ENCODE measurements around the gene AURKB. TPM values are rescaled to one million over a fixed set of nuclear protein-coding genes. Genes with fewer than 3 reads are reported as not detected.

AURKB gene
- total and polyA plus RNA-seq, 10 of the 15 experiments (the other 5 are each of a cell fraction or from before 2014, with no cell fraction given) = 52.7 to 209 (median 128) TPM

DNA sequence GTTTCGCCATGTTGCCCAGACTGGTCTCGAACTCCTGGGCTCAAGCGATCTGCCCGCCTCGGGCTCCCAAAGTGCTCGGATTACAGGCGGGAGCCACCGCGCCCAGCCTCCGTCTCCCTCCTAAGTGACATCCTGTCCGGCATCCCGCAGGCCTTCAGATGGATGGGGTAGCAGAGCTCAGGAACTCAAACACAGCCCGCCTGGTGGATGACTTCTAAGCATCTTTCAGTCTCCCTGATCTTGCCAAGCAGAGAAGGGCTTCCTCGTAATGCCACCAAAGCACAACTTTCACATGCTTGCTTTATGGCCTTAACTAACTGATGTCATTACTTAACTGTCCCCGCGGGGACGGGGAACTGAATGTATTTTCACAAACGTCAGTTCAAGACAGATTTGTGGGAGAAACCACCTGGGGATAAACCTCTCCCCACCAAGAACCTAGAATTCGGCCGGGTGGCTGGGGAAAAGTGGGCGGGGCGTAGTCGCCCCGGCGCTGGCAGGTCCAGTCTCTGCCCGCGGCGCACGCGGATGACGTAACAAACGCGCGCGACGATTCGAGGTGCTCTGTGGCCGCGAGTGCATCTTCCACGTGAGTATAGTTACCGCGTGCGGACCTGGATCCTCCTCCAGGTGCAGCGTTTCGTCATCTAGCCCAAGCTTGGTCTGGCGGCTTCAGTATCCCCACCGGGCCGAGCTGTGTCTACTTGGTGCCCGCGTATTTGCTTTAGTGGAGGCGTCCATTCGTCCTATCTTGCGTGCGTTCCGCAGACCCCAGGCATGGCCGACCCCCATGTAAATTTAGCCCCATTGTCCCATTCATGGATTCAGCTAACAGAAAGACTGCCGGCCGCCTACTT lies 38.6 kb upstream of the AURKB start, which contains the start of gene PFAS (continued):
- TF ChIP-seq SKIL (IDR thresholded peaks at IDR 0.05; ENCODE audit: low read depth, poor library complexity, severe bottlenecking) (peak; percentile 26), POLR2A (IDR thresholded peaks at IDR 0.05; ENCODE audit: low read depth, low read length) (peak; percentile 92), SREBF1 (IDR thresholded peaks at IDR 0.05; ENCODE audit: low read length) (no peak), CHD2 (IDR thresholded peaks at IDR 0.05; ENCODE audit: borderline replicate concordance, low read depth, low read length) (peak; percentile 65; the same call in 1 of the 2 replicates), TCF12 (IDR thresholded peaks at IDR 0.05; ENCODE audit: low read depth, low read length) (peak; percentile 72; the same call in 1 of the 2 replicates), SIX5 (IDR thresholded peaks at IDR 0.05; ENCODE audit: low read depth, low read length, severe bottlenecking) (no peak), MTA3 (IDR thresholded peaks at IDR 0.05; ENCODE audit: borderline replicate concordance, low read length) (no peak), ESRRA (IDR thresholded peaks at IDR 0.05; ENCODE audit: low read length) (0 out of 2 replicates have a peak, but pooled peaks have one; percentile 30), SMAD1 (IDR thresholded peaks at IDR 0.05; ENCODE audit: low read depth, partially characterized antibody) (peak; percentile 15), MEF2B (IDR thresholded peaks at IDR 0.05; ENCODE audit: partially characterized antibody, poor library complexity, severe bottlenecking) (peak; percentile 49), NR2C1 (IDR thresholded peaks at IDR 0.05) (peak; percentile 43), TBL1XR1 (IDR thresholded peaks at IDR 0.05; ENCODE audit: low read depth, low read length) (peak; percentile 43; the same call in 1 of the 2 replicates), EZH2 (IDR thresholded peaks at IDR 0.05; ENCODE audit: borderline replicate concordance, control insufficient read depth, low read depth, low read length) (no peak), RBBP5 (conservative IDR thresholded peaks at IDR 0.05) (no peak), ZNF217 (IDR thresholded peaks at IDR 0.05) (0 out of 2 replicates have a peak, but pooled peaks have one; percentile 30), BACH1 (IDR thresholded peaks at IDR 0.05; ENCODE audit: borderline replicate concordance) (peak; percentile 73; the same call in 1 of the 2 replicates), CHD4 (IDR thresholded peaks at IDR 0.05) (no peak)
- TF ChIP-seq, protein P1, sequence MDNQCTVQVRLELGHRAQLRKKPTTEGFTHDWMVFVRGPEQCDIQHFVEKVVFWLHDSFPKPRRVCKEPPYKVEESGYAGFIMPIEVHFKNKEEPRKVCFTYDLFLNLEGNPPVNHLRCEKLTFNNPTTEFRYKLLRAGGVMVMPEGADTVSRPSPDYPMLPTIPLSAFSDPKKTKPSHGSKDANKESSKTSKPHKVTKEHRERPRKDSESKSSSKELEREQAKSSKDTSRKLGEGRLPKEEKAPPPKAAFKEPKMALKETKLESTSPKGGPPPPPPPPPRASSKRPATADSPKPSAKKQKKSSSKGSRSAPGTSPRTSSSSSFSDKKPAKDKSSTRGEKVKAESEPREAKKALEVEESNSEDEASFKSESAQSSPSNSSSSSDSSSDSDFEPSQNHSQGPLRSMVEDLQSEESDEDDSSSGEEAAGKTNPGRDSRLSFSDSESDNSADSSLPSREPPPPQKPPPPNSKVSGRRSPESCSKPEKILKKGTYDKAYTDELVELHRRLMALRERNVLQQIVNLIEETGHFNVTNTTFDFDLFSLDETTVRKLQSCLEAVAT (IDR thresholded peaks at IDR 0.05) = no peak
- TF ChIP-seq, protein P2, sequence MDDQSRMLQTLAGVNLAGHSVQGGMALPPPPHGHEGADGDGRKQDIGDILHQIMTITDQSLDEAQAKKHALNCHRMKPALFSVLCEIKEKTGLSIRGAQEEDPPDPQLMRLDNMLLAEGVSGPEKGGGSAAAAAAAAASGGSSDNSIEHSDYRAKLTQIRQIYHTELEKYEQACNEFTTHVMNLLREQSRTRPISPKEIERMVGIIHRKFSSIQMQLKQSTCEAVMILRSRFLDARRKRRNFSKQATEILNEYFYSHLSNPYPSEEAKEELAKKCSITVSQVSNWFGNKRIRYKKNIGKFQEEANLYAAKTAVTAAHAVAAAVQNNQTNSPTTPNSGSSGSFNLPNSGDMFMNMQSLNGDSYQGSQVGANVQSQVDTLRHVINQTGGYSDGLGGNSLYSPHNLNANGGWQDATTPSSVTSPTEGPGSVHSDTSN (IDR thresholded peaks at IDR 0.05; ENCODE audit: insufficient replicate concordance, low read depth, low read length) = peak; percentile 2
- TF ChIP-seq, protein P3, sequence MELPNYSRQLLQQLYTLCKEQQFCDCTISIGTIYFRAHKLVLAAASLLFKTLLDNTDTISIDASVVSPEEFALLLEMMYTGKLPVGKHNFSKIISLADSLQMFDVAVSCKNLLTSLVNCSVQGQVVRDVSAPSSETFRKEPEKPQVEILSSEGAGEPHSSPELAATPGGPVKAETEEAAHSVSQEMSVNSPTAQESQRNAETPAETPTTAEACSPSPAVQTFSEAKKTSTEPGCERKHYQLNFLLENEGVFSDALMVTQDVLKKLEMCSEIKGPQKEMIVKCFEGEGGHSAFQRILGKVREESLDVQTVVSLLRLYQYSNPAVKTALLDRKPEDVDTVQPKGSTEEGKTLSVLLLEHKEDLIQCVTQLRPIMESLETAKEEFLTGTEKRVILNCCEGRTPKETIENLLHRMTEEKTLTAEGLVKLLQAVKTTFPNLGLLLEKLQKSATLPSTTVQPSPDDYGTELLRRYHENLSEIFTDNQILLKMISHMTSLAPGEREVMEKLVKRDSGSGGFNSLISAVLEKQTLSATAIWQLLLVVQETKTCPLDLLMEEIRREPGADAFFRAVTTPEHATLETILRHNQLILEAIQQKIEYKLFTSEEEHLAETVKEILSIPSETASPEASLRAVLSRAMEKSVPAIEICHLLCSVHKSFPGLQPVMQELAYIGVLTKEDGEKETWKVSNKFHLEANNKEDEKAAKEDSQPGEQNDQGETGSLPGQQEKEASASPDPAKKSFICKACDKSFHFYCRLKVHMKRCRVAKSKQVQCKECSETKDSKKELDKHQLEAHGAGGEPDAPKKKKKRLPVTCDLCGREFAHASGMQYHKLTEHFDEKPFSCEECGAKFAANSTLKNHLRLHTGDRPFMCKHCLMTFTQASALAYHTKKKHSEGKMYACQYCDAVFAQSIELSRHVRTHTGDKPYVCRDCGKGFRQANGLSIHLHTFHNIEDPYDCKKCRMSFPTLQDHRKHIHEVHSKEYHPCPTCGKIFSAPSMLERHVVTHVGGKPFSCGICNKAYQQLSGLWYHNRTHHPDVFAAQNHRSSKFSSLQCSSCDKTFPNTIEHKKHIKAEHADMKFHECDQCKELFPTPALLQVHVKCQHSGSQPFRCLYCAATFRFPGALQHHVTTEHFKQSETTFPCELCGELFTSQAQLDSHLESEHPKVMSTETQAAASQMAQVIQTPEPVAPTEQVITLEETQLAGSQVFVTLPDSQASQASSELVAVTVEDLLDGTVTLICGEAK (IDR thresholded peaks at IDR 0.05; ENCODE audit: borderline replicate concordance) = no peak

Data from GM12878 (cell line).